Fibroblast of gingiva (primary cell): ENCODE data around the gene LRP11.
"Not testable (repeated sequence)": the region's sequence is repeated elsewhere in the genome, so short reads cannot be mapped to it uniquely, and the experiment has no call there.

ENCODE experiments used
- DNase-seq: peaks from one replicate; pipeline ENCODE4 v3.0.0-alpha.2; 2011; ENCODE audit warnings: low read depth

The LRP11 gene

DNA sequence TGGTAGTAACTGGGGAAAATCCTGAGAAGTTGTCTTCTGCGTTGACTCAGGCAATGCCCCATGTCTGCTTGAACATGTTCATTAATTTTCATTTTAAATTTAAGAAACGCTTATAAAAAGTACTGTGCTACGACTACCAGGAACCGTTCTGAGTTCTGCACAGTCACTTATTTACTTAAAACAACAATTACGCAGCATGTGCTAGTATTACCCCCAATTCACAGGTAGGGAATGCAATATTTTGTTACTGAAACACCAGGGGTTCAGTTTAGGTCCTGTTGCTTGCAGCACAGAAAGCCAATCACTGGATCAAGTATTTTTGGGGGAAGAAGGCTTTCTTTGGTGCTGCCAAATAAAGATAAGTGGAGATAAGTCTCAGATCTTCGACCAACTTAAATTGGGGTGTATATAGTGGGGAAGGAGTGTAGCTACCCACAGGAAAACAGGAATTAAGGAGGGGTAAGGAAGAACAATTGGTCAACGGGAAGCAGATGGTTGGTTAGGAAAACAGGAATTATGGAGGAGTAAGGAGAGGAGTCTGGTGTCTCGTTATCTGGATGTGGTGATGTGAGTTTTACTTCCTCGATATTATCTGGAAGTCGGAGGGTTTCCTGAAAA is 5.2 kb upstream of the LRP11 start:
- no peak for DNase-seq

DNA sequence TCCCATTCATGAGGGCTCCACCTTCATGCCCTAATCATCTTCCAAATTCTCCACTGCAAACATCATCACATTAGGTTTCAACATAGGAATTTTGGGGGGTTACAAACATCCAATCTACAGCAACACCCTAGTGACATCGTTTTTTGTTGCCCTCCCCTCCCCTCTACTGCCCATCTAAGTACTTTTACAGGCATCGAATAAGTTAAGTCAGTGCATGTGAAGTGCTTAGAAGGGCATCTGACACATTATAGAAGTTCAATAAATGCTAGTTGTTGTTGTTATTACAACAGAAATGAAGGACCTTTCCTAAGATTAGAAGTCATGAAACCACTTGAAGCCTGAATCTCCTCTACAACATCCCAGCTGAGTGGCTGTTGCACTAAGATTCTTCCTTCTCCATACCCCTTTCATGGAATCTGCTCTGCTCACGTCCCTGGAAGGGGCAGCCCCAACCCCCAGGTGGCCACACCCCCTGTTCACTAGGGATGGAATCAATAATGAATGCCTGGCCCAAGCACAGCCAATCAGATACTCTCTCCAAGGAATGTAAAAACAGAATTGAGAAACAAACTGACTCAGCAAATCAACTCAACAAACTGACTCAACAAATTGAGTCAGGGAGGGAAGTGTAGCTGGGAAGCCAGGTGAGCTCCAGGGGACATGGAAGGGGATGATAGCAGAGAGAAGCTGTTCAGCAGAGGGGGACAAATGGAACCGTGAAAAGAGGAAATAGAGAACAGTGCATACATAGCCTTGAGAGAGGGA is 3.9 kb upstream of the LRP11 start:
- DNase-seq, result peak; percentile 38

- DNase-seq, result peak; percentile 68
Observed at GRCh38 chr6:149864578-149865535, 698 bp upstream of the LRP11 start.

DNA sequence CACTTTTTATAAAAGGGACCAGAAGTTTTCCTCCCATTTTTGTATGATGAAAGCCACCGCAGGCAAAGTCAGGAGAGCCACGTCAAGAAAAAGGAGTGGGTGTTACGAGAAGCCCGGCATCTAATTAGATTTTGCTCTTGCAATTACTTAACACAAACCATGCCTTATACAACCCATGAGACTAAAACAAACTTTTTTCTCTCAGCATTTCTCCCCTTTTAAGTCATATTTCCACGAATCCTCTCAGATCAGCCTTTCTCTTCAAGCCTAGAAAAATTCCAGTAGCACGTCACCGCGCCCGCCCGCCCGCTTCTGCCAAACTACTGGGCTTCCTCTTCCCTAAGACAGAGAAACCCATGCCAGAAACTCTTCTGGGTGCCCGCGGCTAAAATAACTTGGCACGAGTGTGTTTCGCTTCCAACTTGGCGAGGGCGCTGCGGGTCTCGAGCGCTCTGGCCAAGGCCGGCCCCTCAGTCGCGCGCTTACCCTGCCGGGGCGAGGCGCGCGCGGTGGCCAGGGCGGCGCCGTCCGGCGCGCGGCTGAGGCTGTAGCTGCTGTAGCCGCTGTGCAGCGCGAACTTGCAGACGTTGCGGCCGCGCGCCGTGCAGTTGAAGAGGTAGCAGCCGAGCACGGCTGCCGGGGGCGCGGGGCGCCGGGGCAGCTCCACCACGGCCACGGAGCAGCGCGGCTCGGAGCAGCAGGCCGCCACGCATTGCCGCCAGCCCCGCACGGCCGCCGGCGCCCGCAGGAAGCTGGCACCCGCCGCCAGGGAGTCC is 1.0 kb downstream of the LRP11 start:
- peak; percentile 98 for DNase-seq

DNA sequence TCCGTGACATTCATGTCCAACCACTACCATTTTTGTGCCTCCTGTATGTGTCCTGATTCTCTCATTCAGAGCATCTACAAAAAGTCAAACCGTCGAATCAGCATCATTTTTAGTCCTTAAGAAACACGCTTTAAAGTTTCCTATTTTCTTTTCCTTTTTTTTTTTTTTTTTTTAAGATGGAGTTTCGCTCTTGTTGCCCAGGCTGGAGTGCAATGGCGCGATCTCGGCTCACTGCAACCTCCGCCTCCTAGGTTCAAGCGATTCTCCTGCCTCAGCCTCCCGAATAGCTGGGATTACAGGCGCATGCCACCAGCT is 1.8 kb downstream of the LRP11 start:
- DNase-seq, result not testable (repeated sequence)

DNA sequence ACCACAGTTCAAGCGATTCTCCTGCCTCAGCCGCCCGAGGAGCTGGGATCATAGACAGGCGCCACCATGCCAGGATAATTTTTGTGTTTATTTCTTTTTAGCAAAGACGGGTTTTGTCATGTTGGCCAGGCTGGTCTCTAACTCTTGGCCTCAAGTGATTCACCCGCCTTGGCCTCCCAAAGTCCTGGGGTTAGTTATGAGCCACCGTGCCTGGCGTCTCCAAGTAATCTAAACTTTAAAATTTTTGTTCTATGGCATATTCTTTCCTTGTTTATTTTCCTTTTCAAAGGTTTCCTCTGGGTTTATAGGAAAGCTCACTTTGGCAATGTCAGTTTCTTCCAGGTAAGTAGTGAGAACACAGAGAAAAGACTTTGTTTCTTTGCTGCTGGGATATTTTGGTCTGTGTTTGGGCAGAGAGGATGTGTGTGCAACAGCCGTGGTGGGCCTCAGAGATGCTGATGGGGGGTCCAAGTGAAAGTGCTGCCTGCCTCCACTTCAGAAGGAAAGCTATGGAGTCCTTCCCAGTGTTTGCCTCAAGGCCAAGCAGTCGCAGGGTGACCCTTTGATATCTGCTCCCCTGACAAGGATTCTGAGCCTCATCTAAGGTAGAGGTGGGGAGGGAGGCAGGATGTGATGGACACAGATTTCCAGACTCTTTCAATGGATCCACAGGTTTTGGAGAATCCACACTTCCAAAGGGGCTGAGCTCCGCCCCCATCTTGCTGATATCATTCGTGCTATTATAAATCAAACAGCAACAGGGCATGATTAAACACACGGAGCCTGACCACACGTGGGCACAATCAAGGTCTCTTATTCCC is 2.3 kb downstream of the LRP11 start:
- DNase-seq, result no peak

DNA sequence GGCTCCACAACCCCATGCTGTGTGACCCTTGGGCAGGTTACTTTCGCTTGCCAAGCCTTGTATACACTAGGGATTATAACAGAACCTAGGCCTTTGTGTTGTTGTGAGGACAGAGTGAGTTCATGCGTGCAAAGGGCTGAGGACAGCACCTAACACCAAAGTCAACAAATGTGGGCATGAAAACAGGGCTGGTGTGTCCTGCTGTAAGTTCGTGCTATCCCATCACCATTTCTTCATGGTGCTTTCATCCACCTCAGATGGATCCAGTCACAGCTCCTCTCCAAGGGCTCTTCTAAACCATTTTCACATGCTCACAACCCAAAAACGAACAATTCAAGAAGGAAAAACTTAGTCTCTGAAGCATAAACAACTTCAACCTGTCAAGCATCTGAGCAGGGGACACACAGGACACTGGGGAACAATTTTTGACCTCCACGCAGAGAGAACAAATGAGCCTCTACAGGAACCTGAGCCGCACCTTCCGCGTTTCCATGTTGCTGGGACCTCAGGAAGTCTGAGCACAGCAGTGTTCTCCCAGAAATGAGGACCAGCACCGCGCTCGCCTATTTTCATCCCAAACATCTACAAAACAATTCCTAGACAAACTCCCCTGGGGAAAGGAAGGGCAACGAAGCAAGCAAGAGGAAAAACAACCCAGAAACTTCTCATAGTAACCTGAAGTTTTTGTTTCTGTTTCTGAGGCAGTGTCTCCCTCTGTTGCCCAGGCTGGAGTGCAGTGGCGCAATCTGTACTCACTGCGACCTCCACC is 3.1 kb downstream of the LRP11 start:
- peak; percentile 69 for DNase-seq

DNA sequence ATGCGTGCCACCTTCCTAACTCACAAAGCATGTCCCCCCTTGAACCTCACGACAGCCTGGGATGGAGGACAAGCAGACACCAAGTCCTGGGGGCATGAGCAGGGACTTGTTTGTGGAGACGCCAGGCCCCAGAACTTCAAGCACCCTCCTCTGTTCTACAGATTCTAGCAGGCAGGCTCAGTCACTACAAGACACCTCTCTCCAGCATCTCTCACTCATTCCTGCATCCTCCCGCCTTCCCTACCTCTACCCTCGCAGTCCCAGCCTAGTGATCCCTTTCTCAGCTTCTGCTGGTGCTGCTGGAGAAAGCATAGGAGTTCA is 3.7 kb downstream of the LRP11 start:
- no peak for DNase-seq

- DNase-seq, result no peak
Observed at GRCh38 chr6:149859938-149860337, 4.2 kb downstream of the LRP11 start.

GRCh38 chr6:149859368-149859767 is 4.8 kb downstream of the LRP11 start:
- DNase-seq, result peak; percentile 87

DNA sequence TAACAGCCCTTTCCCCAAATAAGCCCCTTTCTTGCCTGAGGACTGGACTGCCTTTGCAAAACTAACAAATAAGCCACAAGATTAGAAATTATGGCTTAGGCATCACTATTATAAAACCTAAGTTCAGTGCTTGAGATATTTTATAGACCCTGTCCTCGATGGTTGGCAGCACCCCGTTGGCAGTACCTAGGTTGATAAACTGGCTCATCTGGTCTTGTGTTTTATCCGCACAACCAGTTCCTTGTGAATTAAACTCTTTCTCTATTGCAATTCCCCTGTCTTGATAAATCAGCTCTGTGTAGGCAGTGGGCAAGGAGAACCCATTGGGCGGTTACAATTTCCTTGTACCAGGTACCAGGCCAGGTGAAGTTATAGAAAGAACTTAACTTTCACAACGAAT is 6.6 kb downstream of the LRP11 start:
- no peak for DNase-seq

DNA sequence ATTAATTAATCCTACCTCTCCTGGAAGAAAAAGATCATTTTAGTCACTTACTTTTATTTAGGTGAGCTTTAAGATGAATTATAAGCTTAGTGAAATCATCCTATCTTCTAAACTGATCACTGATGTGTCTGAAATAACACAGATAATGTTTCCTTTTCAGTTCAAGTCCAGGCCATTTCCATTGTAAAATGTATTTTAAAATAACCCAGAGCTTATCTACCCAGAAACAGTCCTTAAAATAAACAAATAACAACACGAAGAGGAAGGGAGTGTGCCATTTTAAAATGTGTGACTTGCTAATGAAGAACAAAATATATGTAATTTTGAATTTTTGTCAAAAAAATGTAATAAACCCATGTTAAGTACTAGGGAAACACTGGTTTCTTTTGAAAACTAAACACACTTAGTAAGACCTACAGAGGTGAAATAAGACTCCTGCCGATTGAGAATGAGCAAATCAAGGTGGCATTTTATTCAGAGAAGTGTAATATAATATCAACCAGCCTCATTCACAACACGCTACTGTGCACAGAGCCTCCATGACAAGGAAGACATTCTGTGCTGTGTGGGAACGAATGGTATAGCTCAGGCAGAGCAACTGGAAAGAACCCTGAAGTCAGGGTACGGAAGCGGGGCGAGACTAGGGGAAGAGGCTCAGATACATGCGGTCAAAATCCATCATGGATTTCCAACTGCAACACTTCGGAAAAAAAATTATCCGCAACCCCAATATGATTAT is 7.7 kb downstream of the LRP11 start:
- no peak for DNase-seq

GRCh38 chr6:149855741-149856140 is 8.4 kb downstream of the LRP11 start:
- DNase-seq, result no peak

- DNase-seq, result peak; percentile 74
Observed at GRCh38 chr6:149855040-149855654, 9.0 kb downstream of the LRP11 start.

- no peak for DNase-seq
Observed at GRCh38 chr6:149854532-149854931, 9.6 kb downstream of the LRP11 start.

DNA sequence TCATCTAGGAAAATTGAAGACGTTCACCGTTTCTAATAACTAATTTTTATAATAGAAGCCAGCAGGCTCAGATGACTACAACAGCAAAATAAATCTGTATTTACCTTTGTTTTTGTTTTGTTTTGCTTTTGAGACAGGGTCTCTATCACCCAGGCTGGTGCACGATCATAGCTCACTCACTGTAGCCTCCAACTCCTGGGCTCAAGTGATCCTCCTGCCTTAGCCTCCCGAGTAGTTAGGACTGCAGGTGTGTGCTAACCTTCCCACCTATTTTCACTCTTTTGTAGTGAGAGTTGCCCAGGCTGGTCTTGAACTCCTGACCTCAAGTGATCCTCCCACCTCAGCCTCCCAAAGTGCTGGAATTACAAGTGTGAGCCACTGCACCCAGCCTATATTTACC is 10.1 kb downstream of the LRP11 start:
- not testable (repeated sequence) for DNase-seq

- no peak for DNase-seq
Observed at GRCh38 chr6:149852881-149853280, 11.3 kb downstream of the LRP11 start.

GRCh38 chr6:149852180-149852579 is 12.0 kb downstream of the LRP11 start:
- peak; percentile 9 for DNase-seq

- DNase-seq, result peak; percentile 43
Observed at GRCh38 chr6:149851461-149852110, 12.6 kb downstream of the LRP11 start.
